ENCODE results near the gene ATP1A4.

The ATP1A4 gene

GRCh38 chr1:160207771-160208556 lies 56.6 kb downstream of the ATP1A4 start:
- no peak for DNase-seq

GRCh38 chr1:160208557-160209320 lies 57.3 kb downstream of the ATP1A4 start:
- DNase-seq = no peak

GRCh38 chr1:160209321-160210046 lies 58.1 kb downstream of the ATP1A4 start:
- no peak for DNase-seq

- DNase-seq = no peak
Observed at GRCh38 chr1:160210561-160210960, 59.2 kb downstream of the ATP1A4 start.

- DNase-seq = no peak
Observed at GRCh38 chr1:160211046-160211790, 59.8 kb downstream of the ATP1A4 start.

- DNase-seq = no peak
Observed at GRCh38 chr1:160214481-160215140, 63.2 kb downstream of the ATP1A4 start.

GRCh38 chr1:160216301-160216700 lies 64.9 kb downstream of the ATP1A4 start:
- no peak for DNase-seq

- no peak for DNase-seq
Observed at GRCh38 chr1:160217481-160218051, 66.2 kb downstream of the ATP1A4 start.

GRCh38 chr1:160219062-160219929 lies 67.9 kb downstream of the ATP1A4 start:
- no peak for DNase-seq

- DNase-seq = no peak
Observed at GRCh38 chr1:160220301-160220700, 68.9 kb downstream of the ATP1A4 start.

GRCh38 chr1:160221089-160221488 lies 69.7 kb downstream of the ATP1A4 start:
- no peak for DNase-seq

- no peak for DNase-seq
Observed at GRCh38 chr1:160222546-160222945, 71.1 kb downstream of the ATP1A4 start.

GRCh38 chr1:160224606-160225005 lies 73.2 kb downstream of the ATP1A4 start:
- no peak for DNase-seq

- DNase-seq = no peak
Observed at GRCh38 chr1:160225345-160225744, 73.9 kb downstream of the ATP1A4 start.

- DNase-seq = no peak
Observed at GRCh38 chr1:160226623-160227022, 75.2 kb downstream of the ATP1A4 start.

GRCh38 chr1:160227034-160227433 lies 75.6 kb downstream of the ATP1A4 start:
- no peak for DNase-seq

GRCh38 chr1:160227561-160227960 lies 76.2 kb downstream of the ATP1A4 start:
- DNase-seq = no peak

GRCh38 chr1:160228431-160228830 lies 77.0 kb downstream of the ATP1A4 start:
- no peak for DNase-seq

- DNase-seq = no peak
Observed at GRCh38 chr1:160232911-160233310, 81.5 kb downstream of the ATP1A4 start.
